AG04449 (cell line): Measurements from ENCODE around the gene EPB41L4A.

ENCODE experiments used
- CTCF ChIA-PET: fragments of 350-600 bp; formaldehyde crosslinking; extraction: SDS; loops from one replicate; lab custom pipeline; 2021; ENCODE audit warnings: antibody characterized with exemption; lab: Yijun Ruan, JAX
- POLR2A ChIA-PET: fragments of 400-600, 350-600 bp; formaldehyde crosslinking; extraction: SDS; loops from one replicate; lab custom pipeline; 2020; ENCODE audit warnings: antibody characterized with exemption, inconsistent platforms; lab: Yijun Ruan, JAX
- DNase-seq: peaks from one replicate; pipeline ENCODE4 v3.0.0-alpha.2; 2010; ENCODE audit warnings: low read depth, low spot score
- H3K4me3 ChIP-seq: 2 replicates; pipeline ENCODE4 v1.5.1; 2011; ENCODE audit warnings: low read depth, mild to moderate bottlenecking, control low read depth, low read length
- CTCF ChIP-seq: IDR thresholded peaks from one replicate; pipeline ENCODE4 v1.5.1; 2011; ENCODE audit warnings: mild to moderate bottlenecking, moderate library complexity, low read length, control low read depth, inconsistent platforms; ENCODE audit not compliant: insufficient read depth; ENCODE audit errors: missing control alignments

Gene EPB41L4A

GRCh38 chr5:112381521-112381920 lies 37.6 kb downstream of the EPB41L4A start:
- ChIA-PET CTCF (no interaction called here), POLR2A (no interaction called here)
- no peak overlapping the region for H3K4me3 ChIP-seq
- DNase-seq, result no peak
- no peak for TF ChIP-seq CTCF

DNA sequence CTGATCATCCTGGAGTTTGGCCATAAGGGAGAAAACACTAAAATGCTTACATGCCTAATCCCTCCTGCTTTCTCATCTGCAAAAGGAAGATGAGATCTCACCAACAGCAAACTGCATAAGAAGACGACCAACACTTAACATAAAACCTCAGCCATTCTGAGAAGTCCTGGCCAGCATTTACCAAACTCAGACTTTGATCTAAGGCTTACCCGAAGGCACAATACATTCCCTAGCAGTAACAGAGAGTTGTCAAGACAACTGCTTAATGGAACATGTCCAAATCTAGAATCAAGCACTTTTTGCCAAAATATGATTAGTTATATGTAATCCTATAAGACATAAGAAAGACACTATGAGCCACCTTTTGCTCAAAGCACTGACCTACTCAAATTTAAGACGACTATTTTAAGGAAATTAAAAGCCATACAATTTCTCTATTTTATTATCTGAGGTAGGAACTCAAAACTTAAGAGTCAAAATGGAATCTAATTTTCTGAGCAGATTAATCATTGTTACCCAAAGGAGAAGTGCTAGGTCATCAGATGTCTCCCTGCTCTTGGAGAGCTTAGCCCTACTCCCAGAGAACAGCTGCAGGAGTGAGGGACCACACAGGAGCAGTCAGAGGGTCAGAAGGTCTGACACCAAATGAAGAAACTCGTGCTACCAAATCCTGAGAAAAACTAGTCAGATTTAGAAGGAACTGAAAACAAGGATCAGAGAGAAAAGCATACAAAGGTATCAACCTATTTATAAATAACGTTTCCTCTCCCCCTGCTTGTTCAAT lies 39.3 kb downstream of the EPB41L4A start:
- POLR2A ChIA-PET, result no interaction called here
- DNase-seq, result no peak
- H3K4me3 ChIP-seq, result no peak overlapping the region
- CTCF ChIA-PET, result no interaction called here
- no peak for TF ChIP-seq CTCF

DNA sequence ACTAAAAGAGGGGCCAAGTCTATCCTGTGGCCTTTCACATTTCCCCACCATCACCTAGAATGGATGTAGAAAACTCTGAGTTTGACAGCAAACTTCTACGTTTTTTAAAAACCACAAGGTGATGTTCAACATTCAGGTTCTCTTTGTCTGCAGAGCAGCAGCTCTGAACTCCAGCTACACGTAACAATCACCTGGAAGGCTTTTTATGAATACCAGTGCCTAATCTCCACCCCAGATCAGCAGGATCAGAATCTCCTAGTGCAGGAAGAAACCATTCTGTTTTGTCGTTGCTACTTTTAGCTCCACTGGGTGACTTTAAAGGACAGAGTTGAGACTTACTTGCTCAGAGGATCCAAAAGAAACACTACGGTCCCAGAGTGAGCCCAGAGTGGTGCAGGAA lies 44.3 kb downstream of the EPB41L4A start:
- no peak overlapping the region for H3K4me3 ChIP-seq
- no peak for TF ChIP-seq CTCF
- ChIA-PET POLR2A (no interaction called here), CTCF (no interaction called here)
- DNase-seq, result no peak

DNA sequence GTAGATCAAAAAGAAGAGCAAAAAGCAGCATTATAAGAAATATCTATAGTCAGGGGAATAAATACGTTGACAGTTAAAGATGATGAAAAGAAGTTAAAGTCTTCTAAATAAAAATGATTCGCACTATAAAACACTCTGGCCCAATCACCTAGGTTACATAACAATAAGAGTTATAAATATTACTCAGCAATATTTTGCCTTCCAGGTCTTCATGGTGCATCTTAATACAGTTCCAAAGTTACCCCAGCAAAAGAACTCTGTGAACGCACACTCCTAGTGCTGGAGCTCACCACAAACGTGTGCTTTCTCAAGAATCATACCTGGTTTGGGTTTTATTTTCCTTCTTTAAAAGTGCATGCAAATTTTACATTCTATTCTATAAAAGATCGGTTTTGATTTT lies 44.7 kb downstream of the EPB41L4A start:
- H3K4me3 ChIP-seq, result no peak overlapping the region
- TF ChIP-seq CTCF, result no peak
- ChIA-PET CTCF (no interaction called here), POLR2A (no interaction called here)
- no peak for DNase-seq

- no peak for DNase-seq
- H3K4me3 ChIP-seq, result no peak overlapping the region
- ChIA-PET CTCF (no interaction called here), POLR2A (no interaction called here)
- TF ChIP-seq CTCF, result no peak
Measured at GRCh38 chr5:112373885-112374284, 45.2 kb downstream of the EPB41L4A start.

DNA sequence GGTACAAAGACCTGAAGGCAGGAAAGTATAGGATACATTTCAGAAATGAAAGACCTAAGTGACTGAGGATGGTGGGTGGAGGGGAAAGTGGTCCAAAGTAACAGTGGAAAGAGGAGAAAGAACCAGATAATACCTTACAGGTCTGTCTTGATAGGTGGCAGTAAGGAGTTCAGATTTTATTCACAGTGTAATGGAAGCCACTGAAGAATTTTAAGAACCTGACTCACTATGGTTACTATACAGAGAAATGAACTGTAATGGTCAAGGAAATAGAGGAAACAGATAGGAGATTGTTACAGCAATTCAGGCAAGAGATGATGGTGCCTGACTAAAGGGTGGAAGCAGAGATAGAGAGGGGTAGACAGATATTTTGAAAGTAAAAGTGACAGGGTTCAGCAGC lies 46.5 kb downstream of the EPB41L4A start:
- TF ChIP-seq CTCF, result no peak
- CTCF ChIA-PET, result no interaction called here
- POLR2A ChIA-PET, result no interaction called here
- no peak overlapping the region for H3K4me3 ChIP-seq
- no peak for DNase-seq
